SK-N-MC (cell line): ENCODE results near the gene CALD1.

Source experiments
- EZH2 ChIP-seq: fragments of 200-600 bp; sonication (generic); IDR thresholded peaks from one replicate; pipeline ENCODE4 v1.6.1; 2017; ENCODE audit warnings: antibody characterized with exemption
- FOXP2 ChIP-seq: optimal IDR thresholded peaks from 2 replicates; pipeline ENCODE3; 2011; ENCODE audit warnings: mild to moderate bottlenecking, moderate library complexity; ENCODE audit not compliant: insufficient read depth; ENCODE audit errors: extremely low read length, control extremely low read depth
- POLR2AphosphoS5 ChIP-seq: IDR thresholded peaks from 2 replicates; pipeline ENCODE4 v1.6.1; 2012; ENCODE audit warnings: mild to moderate bottlenecking, low read depth, low read length, borderline replicate concordance

DNA sequence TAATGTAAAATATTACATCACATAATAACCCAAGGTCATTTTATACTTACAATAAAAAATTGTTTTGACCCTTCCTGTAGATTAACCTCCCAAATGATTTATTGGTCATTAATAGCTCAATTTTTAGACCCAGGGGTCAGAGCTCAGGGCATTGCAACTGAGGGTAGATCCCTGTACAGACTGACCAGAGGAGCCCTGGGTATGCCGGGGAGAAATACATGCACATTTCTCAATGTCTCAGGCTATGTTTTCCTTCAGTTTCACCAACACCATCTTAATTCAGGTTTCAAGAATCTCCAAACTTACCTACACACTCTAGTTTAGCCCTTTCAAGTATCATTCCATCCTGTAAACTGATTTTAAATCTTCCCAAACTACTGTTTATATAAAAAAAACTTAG, 46.2 kb downstream of the CALD1 start:
- TF ChIP-seq POLR2AphosphoS5 (no peak), EZH2 (no peak), FOXP2 (no peak)
